HL-60 (cell line): Measurements from ENCODE around the gene PRICKLE3.

Experiments
- DNase-seq, 2 experiments: peaks; one replicate each; pipeline ENCODE4 v3.0.0-alpha.2; 2010 to 2020; ENCODE audit warnings: low read depth in 1 of 2, low spot score in 1 of 2
- H3K27ac ChIP-seq: fragments of 250-450 bp; sonication (Bioruptor Pico); replicated peaks from 2 replicates; pipeline ENCODE4 v1.5.1; 2020; ENCODE audit warnings: mild to moderate bottlenecking, moderate library complexity
- H3K27me3 ChIP-seq: fragments of 250-450 bp; sonication (Bioruptor Pico); 2 replicates; pipeline ENCODE4 v1.5.1; 2021; ENCODE audit warnings: mild to moderate bottlenecking, moderate library complexity; ENCODE audit not compliant: insufficient read depth, poor library complexity, severe bottlenecking
- H3K4me3 ChIP-seq: replicated peaks from 2 replicates; pipeline ENCODE4 v1.5.1; 2011; ENCODE audit warnings: mild to moderate bottlenecking, control low read depth, low read length; ENCODE audit not compliant: insufficient read depth
- CTCF ChIP-seq: IDR thresholded peaks from one replicate; pipeline ENCODE4 v1.5.1; 2011; ENCODE audit warnings: low read length, control low read depth, inconsistent platforms; ENCODE audit not compliant: insufficient read depth
- GABPA ChIP-seq: IDR thresholded peaks from 2 replicates; pipeline ENCODE4 v1.6.1; 2012; ENCODE audit warnings: low read depth
- POLR2AphosphoS5 ChIP-seq: IDR thresholded peaks from 2 replicates; pipeline ENCODE4 v1.6.1; 2012; ENCODE audit warnings: low read depth
- REST ChIP-seq: IDR thresholded peaks from 2 replicates; pipeline ENCODE4 v1.6.1; 2012; ENCODE audit warnings: low read depth; ENCODE audit not compliant: insufficient replicate concordance
- SPI1 ChIP-seq: IDR thresholded peaks from 2 replicates; pipeline ENCODE4 v1.6.1; 2012; ENCODE audit warnings: low read depth, mild to moderate bottlenecking, borderline replicate concordance

PRICKLE3 gene

GRCh38 chrX:49179358-49179757 is 6.8 kb downstream of the PRICKLE3 start:
- no peak for DNase-seq
- no peak overlapping the region for H3K4me3 ChIP-seq
- TF ChIP-seq REST (no peak), POLR2AphosphoS5 (no peak), SPI1 (no peak), CTCF (no peak), GABPA (no peak)
- no peaks in the 10 kb centered on the region for H3K27me3 ChIP-seq
- no peak overlapping the region for H3K27ac ChIP-seq

GRCh38 chrX:49178537-49178936 is 7.6 kb downstream of the PRICKLE3 start:
- H3K27ac ChIP-seq = no peak overlapping the region
- TF ChIP-seq SPI1 (no peak), GABPA (no peak), REST (no peak), CTCF (no peak), POLR2AphosphoS5 (no peak)
- no peak for DNase-seq
- H3K27me3 ChIP-seq = no peaks in the 10 kb centered on the region
- H3K4me3 ChIP-seq = no peak overlapping the region

- no peaks in the 10 kb centered on the region for H3K27me3 ChIP-seq
- DNase-seq = no peak
- no peak overlapping the region for H3K4me3 ChIP-seq
- TF ChIP-seq REST (no peak), CTCF (no peak), SPI1 (no peak), POLR2AphosphoS5 (no peak), GABPA (no peak)
- H3K27ac ChIP-seq = no peak overlapping the region; the same call in 1 of the 2 replicates
Observed at GRCh38 chrX:49177873-49178480, 8.2 kb downstream of the PRICKLE3 start.
